ENCODE measurements around the gene TENT5C.

Gene TENT5C

DNA sequence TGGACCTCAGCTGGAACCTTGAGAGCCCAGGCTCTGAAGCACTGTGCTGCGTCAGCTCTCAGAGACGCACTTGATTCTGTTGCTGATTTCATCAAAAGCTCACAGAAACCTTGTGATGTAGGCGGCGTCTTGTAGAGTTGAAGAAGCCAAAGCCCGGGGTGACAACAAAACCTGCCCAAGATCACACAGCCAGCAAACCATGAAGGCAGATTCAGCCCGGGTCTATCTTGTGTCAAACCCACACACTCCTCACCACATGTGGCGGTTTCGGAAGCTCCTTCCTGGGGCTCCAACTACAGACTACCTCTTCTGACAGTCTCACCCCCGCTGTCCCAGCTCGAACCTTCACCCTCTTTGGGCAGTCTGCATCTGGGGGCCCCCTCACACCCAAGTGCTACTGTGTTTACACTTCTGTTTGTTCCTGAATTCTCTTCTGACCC is 50.4 kb downstream of the TENT5C start:
- no peaks in the 10 kb centered on the region for H3K9me3 Mint-ChIP-seq
- H3K36me3 Mint-ChIP-seq (ENCODE audit: low read depth), result no peaks in the 10 kb centered on the region
- TF ChIP-seq, protein P1, sequence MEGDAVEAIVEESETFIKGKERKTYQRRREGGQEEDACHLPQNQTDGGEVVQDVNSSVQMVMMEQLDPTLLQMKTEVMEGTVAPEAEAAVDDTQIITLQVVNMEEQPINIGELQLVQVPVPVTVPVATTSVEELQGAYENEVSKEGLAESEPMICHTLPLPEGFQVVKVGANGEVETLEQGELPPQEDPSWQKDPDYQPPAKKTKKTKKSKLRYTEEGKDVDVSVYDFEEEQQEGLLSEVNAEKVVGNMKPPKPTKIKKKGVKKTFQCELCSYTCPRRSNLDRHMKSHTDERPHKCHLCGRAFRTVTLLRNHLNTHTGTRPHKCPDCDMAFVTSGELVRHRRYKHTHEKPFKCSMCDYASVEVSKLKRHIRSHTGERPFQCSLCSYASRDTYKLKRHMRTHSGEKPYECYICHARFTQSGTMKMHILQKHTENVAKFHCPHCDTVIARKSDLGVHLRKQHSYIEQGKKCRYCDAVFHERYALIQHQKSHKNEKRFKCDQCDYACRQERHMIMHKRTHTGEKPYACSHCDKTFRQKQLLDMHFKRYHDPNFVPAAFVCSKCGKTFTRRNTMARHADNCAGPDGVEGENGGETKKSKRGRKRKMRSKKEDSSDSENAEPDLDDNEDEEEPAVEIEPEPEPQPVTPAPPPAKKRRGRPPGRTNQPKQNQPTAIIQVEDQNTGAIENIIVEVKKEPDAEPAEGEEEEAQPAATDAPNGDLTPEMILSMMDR (IDR thresholded peaks at IDR 0.05; ENCODE audit: unreplicated experiment in 3 of 3), result no peak
- H3K27ac Mint-ChIP-seq, result no peak overlapping the region
- H3K4me3 Mint-ChIP-seq, result no peak overlapping the region
- H3K27me3 Mint-ChIP-seq (ENCODE audit: low read depth), result peaks cover 8% of the 10 kb centered on the region
- no peaks in the 10 kb centered on the region for H3K4me1 Mint-ChIP-seq

DNA sequence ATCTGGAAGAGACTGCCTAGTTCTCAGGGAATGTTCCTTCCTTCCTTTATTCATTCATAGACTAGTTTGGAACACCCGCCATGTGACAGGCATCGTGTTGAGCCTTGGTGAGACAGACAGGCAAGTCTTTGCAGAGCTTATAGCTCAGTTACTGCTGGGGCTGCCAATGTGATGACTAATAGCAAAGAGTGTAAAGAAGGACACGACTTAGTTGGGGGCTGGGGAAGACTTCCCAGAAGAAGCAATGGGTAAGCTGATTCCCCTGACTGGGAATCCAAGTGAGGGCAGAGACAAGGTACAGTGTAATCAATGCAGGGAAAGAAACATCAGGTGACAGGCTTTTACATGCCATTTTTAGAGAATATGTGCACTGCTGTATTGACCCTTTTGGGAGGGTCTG is 51.2 kb downstream of the TENT5C start:
- Mint-ChIP-seq H3K36me3 (ENCODE audit: low read depth) (no peaks in the 10 kb centered on the region), H3K4me1 (no peaks in the 10 kb centered on the region), H3K9me3 (peaks cover under 1% of the 10 kb centered on the region), H3K4me3 (no peak overlapping the region), H3K27me3 (ENCODE audit: low read depth) (peaks cover 8% of the 10 kb centered on the region), H3K27ac (no peak overlapping the region)
- TF ChIP-seq, protein P1 (IDR thresholded peaks at IDR 0.05; ENCODE audit: unreplicated experiment in 3 of 3), result no peak

DNA sequence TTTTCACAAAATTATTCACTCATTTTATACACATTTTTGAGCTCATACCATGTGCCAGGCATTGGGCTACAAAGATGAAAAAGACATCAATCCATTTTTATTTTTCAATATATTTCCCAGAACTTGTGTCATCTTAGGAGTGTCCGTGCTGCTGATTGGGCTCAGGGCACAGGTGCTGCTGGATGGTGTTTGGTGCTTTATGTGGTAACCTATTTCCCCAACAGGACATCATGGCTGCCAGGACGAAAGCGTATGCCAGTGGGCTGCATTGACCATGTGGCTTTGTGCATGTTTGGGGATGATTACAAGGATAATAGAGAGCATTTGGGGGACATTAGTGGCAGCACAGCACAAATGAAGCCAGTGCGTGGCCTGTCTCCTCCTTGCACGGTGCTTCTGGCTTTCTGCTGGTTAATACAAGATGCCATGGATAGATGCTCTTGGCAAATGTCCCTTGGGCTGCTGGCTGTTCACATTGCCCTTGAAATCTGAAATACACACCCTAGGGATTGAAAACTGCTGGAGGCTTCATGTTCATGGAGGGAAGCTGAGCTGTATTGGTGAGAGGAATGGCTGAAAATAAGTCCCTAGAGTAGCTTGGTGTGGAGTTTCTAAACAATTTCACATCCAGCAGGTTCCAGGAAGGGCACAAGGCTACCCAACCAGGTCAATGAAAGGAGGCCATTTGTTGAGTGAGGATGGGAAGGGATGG is 52.3 kb downstream of the TENT5C start:
- TF ChIP-seq, protein P1 (IDR thresholded peaks at IDR 0.05; ENCODE audit: unreplicated experiment in 3 of 3), result no peak
- Mint-ChIP-seq H3K27ac (no peak overlapping the region), H3K9me3 (peaks cover 6% of the 10 kb centered on the region), H3K4me3 (no peak overlapping the region), H3K27me3 (ENCODE audit: low read depth) (peaks cover 5% of the 10 kb centered on the region), H3K4me1 (no peaks in the 10 kb centered on the region), H3K36me3 (ENCODE audit: low read depth) (no peaks in the 10 kb centered on the region)

DNA sequence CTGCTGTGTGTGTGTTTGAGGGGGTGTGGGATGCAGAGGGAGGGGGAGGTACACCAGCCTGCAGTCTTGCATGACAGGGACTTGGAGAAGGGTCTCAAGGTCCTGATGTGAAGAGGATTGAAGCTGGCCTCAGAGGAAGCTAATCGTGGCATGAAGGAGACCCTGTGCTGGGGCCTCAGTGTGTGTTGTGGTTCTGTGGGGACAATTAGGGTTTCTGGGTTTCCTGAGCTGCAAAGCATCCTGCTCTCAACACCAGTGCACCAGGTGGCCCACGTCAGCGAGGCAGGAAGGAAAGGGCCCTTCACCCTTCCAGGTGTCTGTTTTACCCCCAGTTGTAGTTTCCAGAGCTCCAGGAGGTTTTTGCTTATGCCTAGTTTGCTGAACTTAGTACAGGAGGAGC is 52.8 kb downstream of the TENT5C start:
- no peaks in the 10 kb centered on the region for H3K36me3 Mint-ChIP-seq (ENCODE audit: low read depth)
- no peaks in the 10 kb centered on the region for H3K4me1 Mint-ChIP-seq
- TF ChIP-seq, protein P1 (IDR thresholded peaks at IDR 0.05; ENCODE audit: unreplicated experiment in 3 of 3), result no peak
- H3K27ac Mint-ChIP-seq, result no peak overlapping the region
- H3K4me3 Mint-ChIP-seq, result no peak overlapping the region
- H3K9me3 Mint-ChIP-seq, result peaks cover 6% of the 10 kb centered on the region
- peaks cover 5% of the 10 kb centered on the region for H3K27me3 Mint-ChIP-seq (ENCODE audit: low read depth)

DNA sequence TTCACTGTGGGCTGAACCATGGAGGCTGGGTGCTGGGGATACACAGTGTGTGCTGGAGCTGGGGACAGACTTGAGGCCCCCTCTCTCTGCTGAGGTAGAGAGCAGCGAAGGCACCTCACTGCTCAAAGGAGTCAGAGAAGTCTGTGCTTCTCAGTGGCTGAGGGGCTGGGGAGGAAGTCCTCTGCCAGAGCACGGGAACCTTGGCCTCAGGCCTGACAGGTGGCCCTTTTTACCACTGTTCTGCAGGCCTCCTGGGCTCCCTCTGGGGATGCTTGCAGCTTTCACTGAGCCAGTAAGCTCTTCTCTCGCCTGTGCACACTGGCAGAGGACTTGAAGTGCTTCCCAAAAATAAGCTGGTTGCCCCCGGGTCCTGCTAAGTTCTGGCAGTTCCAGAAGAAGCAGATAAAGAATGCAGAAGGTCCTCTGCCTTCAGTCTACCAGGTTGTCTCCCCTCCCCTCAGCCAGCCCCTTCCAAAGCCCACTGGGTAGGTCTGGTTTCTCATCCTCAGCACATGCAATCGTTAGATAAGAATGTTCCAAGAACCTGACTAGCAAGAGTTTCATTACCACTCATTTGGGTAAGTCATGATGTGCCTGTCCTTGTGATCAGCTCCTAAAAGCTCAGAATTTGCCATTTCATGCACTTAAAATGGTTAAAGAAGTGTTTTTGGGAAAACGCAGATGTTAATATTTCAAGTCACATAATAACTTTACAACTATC is 53.9 kb downstream of the TENT5C start:
- Mint-ChIP-seq H3K27me3 (ENCODE audit: low read depth) (peaks cover 5% of the 10 kb centered on the region), H3K4me1 (no peaks in the 10 kb centered on the region), H3K36me3 (ENCODE audit: low read depth) (no peaks in the 10 kb centered on the region), H3K27ac (no peak overlapping the region), H3K4me3 (no peak overlapping the region), H3K9me3 (peaks cover 6% of the 10 kb centered on the region)
- TF ChIP-seq, protein P1 (IDR thresholded peaks at IDR 0.05; ENCODE audit: unreplicated experiment in 3 of 3), result no peak
